Lung (tissue), 12 donors: ENCODE results near the gene GOLGA8B. TPM values are rescaled to one million over a fixed set of nuclear protein-coding genes. Genes with fewer than 3 reads are reported as not detected.

Source experiments
- ATAC-seq: fragments of 200-7000 bp; cut with Tn5 transposase; one replicate; pipeline ENCODE4 v1.9.1; 2020; ENCODE audit warnings: moderate number of reproducible peaks; ENCODE audit not compliant: insufficient read depth, low FRiP score
- DNase-seq, 3 donors: peaks; one replicate each; pipeline ENCODE4 v3.0.0-alpha.2; 2013 to 2017
- H3K27ac ChIP-seq, 2 donors: one replicate each; pipeline ENCODE4 v1.5.1; 2013; ENCODE audit warnings: mild to moderate bottlenecking in 2 of 2, moderate library complexity in 2 of 2, control low read depth in 1 of 2, inconsistent platforms in 1 of 2, low read depth in 1 of 2, low read length in 1 of 2
- H3K27me3 ChIP-seq, 3 donors: one replicate each; pipeline ENCODE4 v1.5.1; 2013; ENCODE audit warnings: low read length in 2 of 3; ENCODE audit not compliant: control insufficient read depth in 3 of 3, insufficient read depth in 3 of 3
- H3K36me3 ChIP-seq, 4 donors: one replicate each; pipeline ENCODE4 v1.5.1; 2013; ENCODE audit warnings: low read length in 4 of 4, mild to moderate bottlenecking in 1 of 4, moderate library complexity in 1 of 4; ENCODE audit not compliant: control insufficient read depth in 4 of 4, insufficient read depth in 4 of 4
- H3K4me1 ChIP-seq, 5 donors: one replicate each; pipeline ENCODE4 v1.5.1; 2013; ENCODE audit warnings: low read length in 5 of 5, mild to moderate bottlenecking in 2 of 5, moderate library complexity in 1 of 5; ENCODE audit not compliant: control insufficient read depth in 5 of 5, insufficient read depth in 5 of 5
- H3K4me3 ChIP-seq: one replicate; pipeline ENCODE4 v1.5.1; 2013; ENCODE audit warnings: mild to moderate bottlenecking, control low read depth, moderate library complexity
- H3K9ac ChIP-seq, 2 donors: one replicate each; pipeline ENCODE4 v1.5.1; 2013; ENCODE audit warnings: low read length in 2 of 2, control low read depth in 1 of 2; ENCODE audit not compliant: insufficient read depth in 1 of 2
- H3K9me3 ChIP-seq, 4 donors: one replicate each; pipeline ENCODE4 v1.5.1; 2013; ENCODE audit warnings: low read length in 3 of 4, mild to moderate bottlenecking in 1 of 4, moderate library complexity in 1 of 4; ENCODE audit not compliant: control insufficient read depth in 4 of 4, insufficient read depth in 3 of 4
- CTCF ChIP-seq: IDR thresholded peaks from 2 replicates; pipeline ENCODE4 v1.5.1; 2012; ENCODE audit warnings: mild to moderate bottlenecking; ENCODE audit errors: control extremely low read depth, extremely low read depth
- WGBS, 2 donors: extraction: QIAGEN DNeasy Blood & Tissue Kit; methylation state at CpG; one replicate each; pipeline ENCODE4 v1.1.7; 2013; 5-methylcytosine and 5-hydroxymethylcytosine counted together
- polyA plus RNA-seq, 2 donors: library from polyadenylated mRNA; stranded (reverse); fragments of 200-250 nt; gene quantifications; one replicate each; pipeline ENCODE4 v1.2.1, GENCODE V29; 2013
- total RNA-seq, 2 donors: library from RNA; depleted of rRNA in 1 of 2; stranded (reverse); fragments of >200 nt in 1 of 2; gene quantifications; one replicate each; pipeline ENCODE4 v1.2.1, GENCODE V29; 2014 to 2021
- donor health status: control.
- donor health status: control.
- donor health status: Bipolar disorder and iron deficiency.
- donor health status: healthy.
- donor health status: DM: yes; HTN: yes; CAD: no.

The GOLGA8B gene
- total and polyA plus RNA-seq, 4 donors = 5.9 to 92.3 (median 67.0) TPM

GRCh38 chr15:34603095-34603494 lies 19.6 kb upstream of the GOLGA8B start:
- no peak for TF ChIP-seq CTCF
- H3K9me3 ChIP-seq = no peaks in the 10 kb centered on the region
- peaks cover 0 to 13% (median 0%) of the 10 kb centered on the region in 5 donors for H3K4me1 ChIP-seq
- H3K9ac ChIP-seq = no peak overlapping the region
- peaks cover 0 to 7% (median 0%) of the 10 kb centered on the region in 3 donors for H3K27me3 ChIP-seq
- 44 to 70% methylated on average over 8 of the region's 8 CpGs for WGBS, 2 donors
- DNase-seq (no peak), ATAC-seq (no peak)
- no peaks in the 10 kb centered on the region for H3K36me3 ChIP-seq
- H3K4me3 ChIP-seq = no peak overlapping the region
- no peak overlapping the region for H3K27ac ChIP-seq

GRCh38 chr15:34600923-34601322 lies 17.5 kb upstream of the GOLGA8B start:
- no peak overlapping the region for H3K4me3 ChIP-seq
- H3K9me3 ChIP-seq = no peaks in the 10 kb centered on the region
- TF ChIP-seq CTCF = no peak
- no peak overlapping the region for H3K27ac ChIP-seq
- peaks cover 0 to 3% (median 0%) of the 10 kb centered on the region in 5 donors for H3K4me1 ChIP-seq
- DNase-seq = no peak
- peaks cover 0 to 7% (median 0%) of the 10 kb centered on the region in 3 donors for H3K27me3 ChIP-seq
- ATAC-seq = no peak
- no peak overlapping the region for H3K9ac ChIP-seq
- no peaks in the 10 kb centered on the region for H3K36me3 ChIP-seq

- Histone ChIP-seq H3K27me3 (peaks cover 0 to 6% (median 0%) of the 10 kb centered on the region in 3 donors), H3K9ac (no peak overlapping the region), H3K27ac (no peak overlapping the region), H3K36me3 (no peaks in the 10 kb centered on the region), H3K4me1 (peaks cover 0 to 3% (median 0%) of the 10 kb centered on the region in 5 donors), H3K4me3 (no peak overlapping the region), H3K9me3 (no peaks in the 10 kb centered on the region)
- ATAC-seq (no peak), DNase-seq (no peak)
- TF ChIP-seq CTCF = no peak
- 78 to 80% methylated on average over 2 of the region's 2 CpGs for WGBS, 2 donors
These were observed 15.5 kb upstream of the GOLGA8B start for GRCh38 chr15:34598799-34599585.

GRCh38 chr15:34597316-34597715 lies 13.9 kb upstream of the GOLGA8B start:
- Histone ChIP-seq H3K4me1 (peaks cover 0 to 3% (median 0%) of the 10 kb centered on the region in 5 donors), H3K27me3 (peaks cover 0 to 3% (median 0%) of the 10 kb centered on the region in 3 donors), H3K4me3 (no peak overlapping the region), H3K36me3 (no peaks in the 10 kb centered on the region), H3K27ac (no peak overlapping the region), H3K9ac (no peak overlapping the region), H3K9me3 (no peaks in the 10 kb centered on the region)
- DNase-seq = no peak
- TF ChIP-seq CTCF = no peak
- no peak for ATAC-seq
